Left colon (tissue), 2 donors: ENCODE results near the gene FEM1A. TPM values are rescaled to one million over a fixed set of nuclear protein-coding genes. Genes with fewer than 3 reads are reported as not detected.
"Not testable (repeated sequence)": the region's sequence is repeated elsewhere in the genome, so short reads cannot be mapped to it uniquely, and the experiment has no call there.

Experiments used
- ATAC-seq: fragments of 200-7000 bp; cut with Tn5 transposase; one replicate; pipeline ENCODE4 v1.9.1; 2020; ENCODE audit warnings: mild to moderate bottlenecking, moderate library complexity
- DNase-seq, 2 donors: peaks; one replicate each; pipeline ENCODE4 v3.0.0-alpha.2; 2020
- intact Hi-C, 2 donors: fragments of 100-400 bp; cut with DNase I in 1 of 2; cut with micrococcal nuclease in 1 of 2; formaldehyde crosslinking; loops; one replicate each; pipeline versions ENCODE4 v1.11.2 to v1.14.0; 2022; cut with DNase I, micrococcal nuclease
- long read RNA-seq: library from polyadenylated mRNA; unstranded; transcript quantifications from one replicate; pipeline ENCODE4 v2.0.0, GENCODE V29; 2021
- total RNA-seq, 2 donors: library from RNA; stranded (reverse); fragmentation: NEBNext Ultra II Directional; extraction: Animal tissue kit (Norgen Biotek cat#: 25700); gene quantifications; one replicate each; pipeline ENCODE4 v1.2.1, GENCODE V29; 2021
- donor health status: DM: no; HTN: no; CAD: no.
- donor health status: DM: yes; HTN: yes; CAD: no.

FEM1A gene
- 10 to 100 TPM; 10.9 to 11.2 TPM for total RNA-seq
- long read RNA-seq, full-length matches to known transcripts: 76 of 76 reads
- long read RNA-seq, partial matches to known transcripts: 0 of 76 reads
- long read RNA-seq, other reads (novel, unspliced or antisense): 0 of 76 reads

GRCh38 chr19:4791183-4792018 is at the start of gene FEM1A:
Gene FEM1A, plus strand, starts transcription at chr19:4791734. Its CDS starts 121 bp downstream, at chr19:4791855.
- DNase-seq (peak; percentile 98 to 100), ATAC-seq (peak; percentile 95)
- intact Hi-C loops: no loop called here

GRCh38 chr19:4742723-4743646 is 48.5 kb upstream of the FEM1A start:
- intact Hi-C loops: loop anchor here in 1 of 2 donors (5.0 kb wide), 1 partner anchor 39 kb away; no protein-coding TSS in a partner anchor
- no peak for DNase-seq
- peak; percentile 21 for ATAC-seq

GRCh38 chr19:4744451-4745174 is 46.9 kb upstream of the FEM1A start:
- intact Hi-C loops: loop anchor here in 1 of 2 donors (5.0 kb wide), 1 partner anchor 38 kb away; no protein-coding TSS in a partner anchor
- ATAC-seq (peak; percentile 58), DNase-seq (no peak)

GRCh38 chr19:4745175-4745574 is 46.4 kb upstream of the FEM1A start:
- ATAC-seq, intact Hi-C loops, DNase-seq: not testable (repeated sequence)

GRCh38 chr19:4745986-4746385 is 45.5 kb upstream of the FEM1A start:
- ATAC-seq (no peak), DNase-seq (no peak)
- intact Hi-C loops: no loop called here

- DNase-seq (no peak), ATAC-seq (no peak)
- intact Hi-C loops: no loop called here
Observed at GRCh38 chr19:4748185-4748584, 43.3 kb upstream of the FEM1A start.

GRCh38 chr19:4748589-4748988 is 42.9 kb upstream of the FEM1A start:
- ATAC-seq (peak; percentile 64), DNase-seq (no peak)
- intact Hi-C loops: no loop called here

GRCh38 chr19:4749870-4750590 is 41.5 kb upstream of the FEM1A start:
- intact Hi-C loops: no loop called here

GRCh38 chr19:4754248-4754647 is 37.3 kb upstream of the FEM1A start:
- ATAC-seq: no peak
- intact Hi-C loops: no loop called here

More at GRCh38 chr19:4749870-4750590, 41.5 kb upstream of the FEM1A start:
- ATAC-seq: no peak
- DNase-seq: no peak

GRCh38 chr19:4755459-4755858 is 36.1 kb upstream of the FEM1A start:
- no peak for ATAC-seq
- intact Hi-C loops: no loop called here
- no peak for DNase-seq

More at GRCh38 chr19:4754248-4754647, 37.3 kb upstream of the FEM1A start:
- no peak for DNase-seq

- intact Hi-C loops: no loop called here
- DNase-seq: no peak
Observed at GRCh38 chr19:4758082-4758481, 33.5 kb upstream of the FEM1A start.

GRCh38 chr19:4758659-4759058 is 32.9 kb upstream of the FEM1A start:
- intact Hi-C loops: no loop called here
- no peak for ATAC-seq
- DNase-seq: no peak

More at GRCh38 chr19:4758082-4758481, 33.5 kb upstream of the FEM1A start:
- no peak for ATAC-seq

GRCh38 chr19:4759388-4760284 is 31.9 kb upstream of the FEM1A start:
- ATAC-seq (peak; percentile 100), DNase-seq (peak; percentile 92 to 94)
- intact Hi-C loops: no loop called here

GRCh38 chr19:4760285-4760650 is 31.3 kb upstream of the FEM1A start:
- DNase-seq: no peak
- intact Hi-C loops: no loop called here
- ATAC-seq: no peak

- intact Hi-C loops: no loop called here
- DNase-seq (no peak), ATAC-seq (no peak)
Observed at GRCh38 chr19:4763021-4763420, 28.5 kb upstream of the FEM1A start.

GRCh38 chr19:4764393-4764660 is 27.2 kb upstream of the FEM1A start:
- intact Hi-C loops: no loop called here
- DNase-seq (no peak), ATAC-seq (no peak)
